ENCODE measurements around the gene AMPD1. TPM values are rescaled to one million over a fixed set of nuclear protein-coding genes. Genes with fewer than 3 reads are reported as not detected.

AMPD1 gene
- polyA plus RNA-seq, 5 donors, result 0.18 to 3.0 TPM; not detected in 3

DNA sequence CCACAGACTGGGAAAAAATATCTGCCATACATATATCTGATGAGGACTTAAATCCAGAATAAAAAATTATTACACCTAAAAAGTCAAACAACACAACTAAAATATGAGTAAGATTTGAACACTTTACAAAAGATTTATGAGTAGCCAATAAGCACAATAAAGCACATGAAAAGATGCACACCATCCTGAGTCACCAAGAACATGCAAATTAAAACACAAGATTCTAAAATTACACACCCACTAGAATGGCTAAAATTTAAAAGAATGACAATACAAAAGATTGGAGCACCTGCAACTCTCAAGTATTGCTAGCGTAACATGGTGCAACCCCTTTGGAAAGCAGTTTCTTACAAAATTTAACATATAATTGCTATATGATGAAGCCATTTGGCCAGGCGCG is 56.4 kb downstream of the AMPD1 start:
- DNase-seq, result no peak

- DNase-seq, result no peak
Measured at GRCh38 chr1:114632427-114632826, 62.9 kb downstream of the AMPD1 start.

DNA sequence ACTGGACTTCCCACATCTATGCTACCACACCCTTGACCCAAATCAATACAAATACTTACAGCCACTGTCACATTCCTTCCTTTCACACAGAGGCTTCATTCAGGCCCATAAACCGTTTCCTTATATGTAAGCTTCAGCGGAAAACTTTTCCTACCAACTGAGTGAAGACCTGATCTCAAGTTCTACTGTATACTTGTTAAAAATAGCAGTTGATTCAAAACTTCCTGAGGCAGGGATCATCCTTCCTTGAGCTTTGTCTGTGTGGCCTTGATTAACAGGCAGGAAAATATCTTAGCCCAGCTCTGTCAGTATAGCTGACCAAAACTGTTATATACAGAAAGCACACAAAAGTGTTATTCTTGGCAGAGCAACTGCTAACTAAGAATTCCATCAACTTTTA is 68.2 kb downstream of the AMPD1 start:
- no peak for DNase-seq

- DNase-seq, result no peak
Measured at GRCh38 chr1:114623364-114623763, 72.0 kb downstream of the AMPD1 start.

Other genes with a start within 250 kb of the AMPD1 start
- gene TRIM33, start 184.3 kb downstream of the AMPD1 start, polyA plus RNA-seq (ENCODE audit: insufficient read depth in 1 of 5, insufficient read length in 5 of 5, low replicate concordance in 1 of 5), result 10 to 100 TPM; 36.0 to 62.9 (median 54.5) TPM
- gene BCAS2, start 113.9 kb downstream of the AMPD1 start, polyA plus RNA-seq (ENCODE audit: insufficient read depth in 1 of 5, insufficient read length in 5 of 5, low replicate concordance in 1 of 5), result 10 to 100 TPM; 43.5 to 61.1 (median 45.7) TPM
- gene DENND2C, start 25.5 kb downstream of the AMPD1 start, polyA plus RNA-seq (ENCODE audit: insufficient read depth in 1 of 5, insufficient read length in 5 of 5, low replicate concordance in 1 of 5), result 1 to 10 TPM; 4.2 to 5.4 (median 4.6) TPM
- gene NRAS, start 21.2 kb upstream of the AMPD1 start, polyA plus RNA-seq (ENCODE audit: insufficient read depth in 1 of 5, insufficient read length in 5 of 5, low replicate concordance in 1 of 5), result 10 to 100 TPM; 44.7 to 75.8 (median 56.5) TPM
- gene CSDE1, start 62.4 kb upstream of the AMPD1 start, polyA plus RNA-seq (ENCODE audit: insufficient read depth in 1 of 5, insufficient read length in 5 of 5, low replicate concordance in 1 of 5), result 100 to 1,000 TPM; 342 to 485 (median 422) TPM
- gene SIKE1, start 85.1 kb upstream of the AMPD1 start, polyA plus RNA-seq (ENCODE audit: insufficient read depth in 1 of 5, insufficient read length in 5 of 5, low replicate concordance in 1 of 5), result 10 to 100 TPM; 34.7 to 56.8 (median 53.5) TPM
- under 1 TPM; 0.21 to 0.39 (median 0.23) TPM for gene SYCP1, start 159.3 kb upstream of the AMPD1 start, polyA plus RNA-seq (ENCODE audit: insufficient read depth in 1 of 5, insufficient read length in 5 of 5, low replicate concordance in 1 of 5)